Measurements from ENCODE around the gene BTF3L4. TPM values are rescaled to one million over a fixed set of nuclear protein-coding genes. Genes with fewer than 3 reads are reported as not detected.
A peak's percentile ranks its signal among the peaks of the same experiment; 100 is the strongest.

The BTF3L4 gene
- total RNA-seq, 1 donor from 2014 or later, result 13.5 TPM

DNA sequence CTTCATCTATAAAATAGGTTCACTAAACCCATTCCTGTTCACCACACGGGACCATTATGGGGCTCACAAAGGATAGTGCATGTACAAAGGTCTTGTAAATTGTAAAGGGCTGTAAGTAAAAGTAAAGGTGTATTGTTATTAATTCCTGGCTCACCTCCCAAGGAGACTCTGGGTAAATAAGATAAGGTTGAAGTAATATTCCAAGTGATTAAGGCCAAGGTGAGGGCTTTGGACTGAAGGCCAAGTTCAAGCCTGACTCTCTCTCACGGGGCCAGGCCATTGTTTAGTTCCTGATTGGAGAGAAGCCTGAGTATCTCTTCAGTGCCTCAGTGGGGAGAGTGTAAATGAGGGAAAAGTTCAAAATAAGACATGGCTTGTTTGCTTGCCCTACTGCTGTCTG lies 66.3 kb downstream of the BTF3L4 start:
- no peak for ATAC-seq

DNA sequence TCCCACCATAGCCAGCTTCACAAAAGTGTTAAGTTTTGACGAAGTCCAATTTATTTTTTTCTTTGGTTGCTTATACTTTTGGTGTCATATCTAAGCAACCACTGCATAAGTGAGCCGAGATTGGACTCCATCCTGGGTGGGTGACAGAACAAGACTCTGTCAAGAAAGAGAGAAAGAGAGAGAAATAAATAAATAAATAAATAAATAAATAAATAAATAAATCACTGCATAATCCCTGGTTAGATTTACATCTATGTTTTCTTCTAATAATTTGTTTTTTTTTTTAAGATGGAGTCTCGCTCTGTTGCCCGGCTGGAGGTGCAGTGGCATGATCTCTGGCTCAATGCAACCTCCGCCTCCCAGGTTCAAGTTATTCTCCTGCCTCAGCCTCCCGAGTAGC lies 67.5 kb downstream of the BTF3L4 start:
- ATAC-seq (no peak), DNase-seq (ENCODE audit: low spot score) (no peak)

More for the DNA sequence above, 66.3 kb downstream of the BTF3L4 start:
- DNase-seq (ENCODE audit: low spot score), result no peak

DNA sequence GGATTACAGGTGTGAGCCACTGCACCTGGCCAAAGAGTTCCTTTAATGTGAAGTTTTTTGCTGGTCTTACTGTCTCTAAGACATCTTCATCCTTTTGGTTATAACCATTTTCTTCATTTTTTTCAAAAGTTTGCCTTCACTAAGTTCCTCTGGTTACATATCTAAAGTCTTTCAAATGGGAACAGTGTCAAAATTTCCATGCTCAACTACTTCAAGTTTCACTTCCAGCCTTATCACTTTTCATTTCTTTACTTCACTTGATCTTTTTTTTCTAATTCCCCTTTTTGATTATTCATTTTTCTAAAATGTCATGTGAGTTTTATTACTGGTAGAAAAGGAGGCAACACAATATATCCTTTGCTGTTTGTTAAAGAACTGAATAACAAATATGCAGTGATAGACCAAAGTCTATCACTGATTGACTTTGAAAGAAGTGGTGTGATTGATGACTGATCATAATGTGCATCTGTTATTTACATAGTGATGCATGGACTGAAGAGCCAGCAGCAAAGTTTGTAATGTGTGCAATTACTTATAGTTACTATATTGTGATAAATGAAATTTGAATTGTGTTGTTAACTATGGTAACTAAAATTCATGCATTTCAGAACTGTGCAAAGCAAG lies 69.8 kb downstream of the BTF3L4 start:
- ATAC-seq (no peak), DNase-seq (ENCODE audit: low spot score) (no peak)

DNA sequence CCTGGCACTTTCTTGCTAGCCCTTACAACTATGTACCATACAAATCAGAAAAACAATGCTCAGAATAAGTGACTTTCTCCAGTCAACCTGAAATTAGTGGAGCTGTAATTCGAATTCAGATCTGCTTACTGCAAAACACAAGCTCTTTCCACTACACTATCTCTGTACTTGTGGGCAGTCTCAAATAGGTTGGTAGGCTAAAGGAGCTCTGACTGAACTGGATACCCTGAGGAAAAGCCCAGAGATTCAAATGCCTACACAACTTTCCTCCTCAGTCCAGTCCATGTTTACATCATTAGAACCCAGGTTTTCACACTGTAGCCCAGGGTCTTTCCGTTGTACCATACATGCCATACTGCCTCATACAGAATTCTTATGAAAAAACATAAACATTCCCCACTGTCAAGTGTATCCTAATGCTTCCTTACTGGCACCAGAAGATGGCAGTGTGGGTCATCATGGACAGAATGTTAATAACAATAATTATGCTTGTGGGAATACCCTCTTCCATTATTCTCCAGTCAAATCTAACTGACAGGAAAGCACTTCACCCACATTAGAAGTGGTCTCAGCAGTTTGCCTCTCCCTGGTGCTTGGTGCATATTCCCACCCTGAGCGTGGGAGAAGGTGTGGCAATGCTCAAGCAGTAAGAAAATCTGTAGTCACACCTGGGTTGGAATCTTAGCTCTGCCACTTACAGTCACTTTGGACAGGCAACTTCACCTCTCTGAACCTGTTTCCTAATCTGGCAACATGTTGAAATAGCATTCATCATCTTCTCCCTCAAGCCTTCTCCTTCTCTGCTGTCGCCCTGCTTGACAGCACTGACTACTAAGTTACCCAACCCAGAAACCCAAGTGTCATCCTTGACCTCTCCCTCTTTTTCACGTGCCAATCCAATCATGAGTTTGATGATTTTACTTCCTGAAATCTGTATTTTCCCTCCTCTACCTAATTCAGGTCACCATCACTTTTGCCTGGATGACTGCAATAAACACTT lies 71.4 kb downstream of the BTF3L4 start:
- ATAC-seq (peak; percentile 90), DNase-seq (ENCODE audit: low spot score) (no peak)

- no peak for DNase-seq (ENCODE audit: low spot score)
- no peak for ATAC-seq
These were observed 83.9 kb downstream of the BTF3L4 start for GRCh38 chr1:52139817-52140540.

Other genes with a start within 250 kb of the BTF3L4 start
- 86.1 TPM for gene NRDC, start 177.6 kb upstream of the BTF3L4 start, total RNA-seq
- 0.15 TPM for gene RAB3B, start 65.6 kb upstream of the BTF3L4 start, total RNA-seq
- 3.2 TPM for gene KTI12, start 22.5 kb upstream of the BTF3L4 start, total RNA-seq
- 25.0 TPM for gene TXNDC12, start 1.1 kb upstream of the BTF3L4 start, total RNA-seq
- gene ZFYVE9, start 85.8 kb downstream of the BTF3L4 start, total RNA-seq, result 11.1 TPM

Data from left lobe of liver (tissue), 2 donors.